IMR-90 (cell line): ENCODE results near the gene COL23A1. TPM values are rescaled to one million over a fixed set of nuclear protein-coding genes. Genes with fewer than 3 reads are reported as not detected.

ENCODE experiments used
- ATAC-seq: fragments of 200-7000 bp; cut with Tn5 transposase; 2 replicates; pipeline ENCODE4 v1.9.1; 2020; ENCODE audit warnings: low read depth, mild to moderate bottlenecking, moderate library complexity
- BruUV-seq: library from RNA; stranded (reverse); fragments of 400-500 nt; replicated peaks from 2 replicates; lab custom pipeline; 2021; lab: Mats Ljungman, UMichigan
- CTCF ChIA-PET: fragments of 300-600 bp; formaldehyde crosslinking; extraction: SDS; loops from one replicate; lab custom pipeline; 2021; ENCODE audit warnings: antibody characterized with exemption; lab: Yijun Ruan, JAX
- POLR2A ChIA-PET: fragments of 300-600 bp; sonication (Branson Sonifier 250); formaldehyde crosslinking; loops from one replicate; lab custom pipeline; 2022; ENCODE audit warnings: antibody characterized with exemption; ENCODE audit not compliant: unreplicated experiment; lab: Charles Lee
- DNase-seq: peaks from one replicate; pipeline ENCODE4 v3.0.0; 2013
- H2AFZ ChIP-seq: replicated peaks from 2 replicates; pipeline ENCODE3; 2013; ENCODE audit warnings: low read length, mild to moderate bottlenecking; ENCODE audit not compliant: poor library complexity
- H2AK5ac ChIP-seq: 2 replicates; pipeline ENCODE4 v1.6.1; 2013; ENCODE audit warnings: low read depth, low read length, inconsistent platforms
- H2AK9ac ChIP-seq: replicated peaks from 2 replicates; pipeline ENCODE3; 2013; ENCODE audit warnings: mild to moderate bottlenecking, low read depth, low read length, moderate library complexity; ENCODE audit not compliant: poor library complexity
- H2BK120ac ChIP-seq: 2 replicates; pipeline ENCODE4 v1.6.1; 2013; ENCODE audit warnings: low read depth, low read length, inconsistent platforms
- H2BK15ac ChIP-seq: 3 replicates; pipeline ENCODE4 v1.6.1; 2013; ENCODE audit warnings: low read depth, low read length, inconsistent platforms
- H2BK20ac ChIP-seq: 2 replicates; pipeline ENCODE4 v1.6.1; 2013; ENCODE audit warnings: low read depth, mild to moderate bottlenecking, inconsistent platforms, low read length, moderate library complexity
- H2BK5ac ChIP-seq: 2 replicates; pipeline ENCODE4 v1.6.1; 2013; ENCODE audit warnings: mild to moderate bottlenecking, low read depth, low read length, inconsistent platforms; ENCODE audit not compliant: poor library complexity, severe bottlenecking
- H3K14ac ChIP-seq: replicated peaks from 2 replicates; pipeline ENCODE4 v1.6.1; 2013; ENCODE audit warnings: low read depth, low read length, inconsistent platforms
- H3K18ac ChIP-seq: 2 replicates; pipeline ENCODE4 v1.6.1; 2013; ENCODE audit warnings: low read depth, low read length, control low read depth
- H3K23ac ChIP-seq: 2 replicates; pipeline ENCODE4 v1.6.1; 2013; ENCODE audit warnings: low read depth, low read length, inconsistent platforms
- H3K27ac ChIP-seq: 2 replicates; pipeline ENCODE4 v1.5.1; 2013; ENCODE audit warnings: mild to moderate bottlenecking, control low read depth, low read length; ENCODE audit not compliant: insufficient read depth
- H3K27me3 ChIP-seq: 2 replicates; pipeline ENCODE4 v1.6.1; 2013; ENCODE audit warnings: low read length; ENCODE audit not compliant: control insufficient read depth, insufficient read depth
- H3K36me3 ChIP-seq: 2 replicates; pipeline ENCODE4 v1.6.1; 2013; ENCODE audit warnings: low read length, mixed read lengths; ENCODE audit not compliant: control insufficient read depth, insufficient read depth
- H3K4ac ChIP-seq: 2 replicates; pipeline ENCODE4 v1.6.1; 2013; ENCODE audit warnings: low read depth, low read length, inconsistent platforms
- H3K4me1 ChIP-seq: 2 replicates; pipeline ENCODE4 v1.6.1; 2013; ENCODE audit warnings: low read length, mixed read lengths; ENCODE audit not compliant: control insufficient read depth, insufficient read depth
- H3K4me2 ChIP-seq: 2 replicates; pipeline ENCODE4 v1.6.1; 2013; ENCODE audit warnings: low read depth, mild to moderate bottlenecking, control low read depth, low read length, moderate library complexity
- H3K4me3 ChIP-seq: 2 replicates; pipeline ENCODE4 v1.5.1; 2013; ENCODE audit warnings: low read depth, mild to moderate bottlenecking, control low read depth, low read length, moderate library complexity; ENCODE audit not compliant: insufficient read depth
- H3K56ac ChIP-seq: 2 replicates; pipeline ENCODE4 v1.6.1; 2013; ENCODE audit warnings: low read length, inconsistent platforms; ENCODE audit not compliant: insufficient read depth; ENCODE audit errors: extremely low read depth
- H3K79me1 ChIP-seq, 2 experiments: 2 replicates each; pipeline ENCODE4 v1.6.1; 2013; ENCODE audit warnings: low read length in 2 of 2, inconsistent platforms in 1 of 2, low read depth in 1 of 2
- H3K9ac ChIP-seq: 2 replicates; pipeline ENCODE4 v1.6.1; 2013; ENCODE audit warnings: low read depth, low read length, control low read depth
- H3K9me1 ChIP-seq: 2 replicates; pipeline ENCODE4 v1.6.1; 2013; ENCODE audit warnings: low read length, inconsistent platforms; ENCODE audit not compliant: insufficient read depth
- H3K9me3 ChIP-seq: 2 replicates; pipeline ENCODE4 v1.6.1; 2013; ENCODE audit warnings: low read length; ENCODE audit not compliant: control insufficient read depth, insufficient read depth
- H4K20me1 ChIP-seq: 2 replicates; pipeline ENCODE4 v1.6.1; 2013; ENCODE audit warnings: low read length, inconsistent platforms; ENCODE audit not compliant: insufficient read depth
- H4K5ac ChIP-seq: 2 replicates; pipeline ENCODE4 v1.6.1; 2013; ENCODE audit warnings: mild to moderate bottlenecking, low read depth, low read length, control low read depth
- H4K8ac ChIP-seq, 2 experiments: 2 replicates each; pipeline ENCODE4 v1.6.1; 2013; ENCODE audit warnings: low read depth in 2 of 2, low read length in 2 of 2, control low read depth in 1 of 2, inconsistent platforms in 1 of 2
- H4K91ac ChIP-seq: 2 replicates; pipeline ENCODE4 v1.6.1; 2013; ENCODE audit warnings: low read depth, low read length, inconsistent platforms; ENCODE audit not compliant: insufficient read depth
- CEBPB ChIP-seq: IDR thresholded peaks from 2 replicates; pipeline ENCODE4 v1.6.1; 2012; ENCODE audit warnings: low read depth, low read length, improper control_type of control experiment
- CHD1 ChIP-seq: IDR thresholded peaks from 2 replicates; pipeline ENCODE4 v1.6.1; 2012; ENCODE audit warnings: low read depth, low read length, improper control_type of control experiment
- CTCF ChIP-seq: conservative IDR thresholded peaks from 2 replicates; pipeline ENCODE4 v1.5.1; 2012; ENCODE audit warnings: mild to moderate bottlenecking, low read depth, low read length, improper control_type of control experiment
- ELK1 ChIP-seq: fragments of 150-350 bp; IDR thresholded peaks from 2 replicates; pipeline ENCODE4 v1.6.1; 2016; ENCODE audit warnings: low read depth, mild to moderate bottlenecking, low read length, moderate library complexity, borderline replicate concordance
- FOS ChIP-seq: fragments of 150-350 bp; IDR thresholded peaks from 2 replicates; pipeline ENCODE4 v1.6.1; 2016; ENCODE audit warnings: low read depth, low read length
- MAFK ChIP-seq: IDR thresholded peaks from 2 replicates; pipeline ENCODE4 v1.6.1; 2012; ENCODE audit warnings: low read depth, low read length, improper control_type of control experiment
- MAZ ChIP-seq: IDR thresholded peaks from 2 replicates; pipeline ENCODE4 v1.6.1; 2012; ENCODE audit warnings: low read depth, mild to moderate bottlenecking, low read length, improper control_type of control experiment, moderate library complexity, borderline replicate concordance
- NFE2L2 ChIP-seq: fragments of 150-350 bp; IDR thresholded peaks from 2 replicates; pipeline ENCODE4 v1.6.1; 2016; ENCODE audit warnings: low read depth, mild to moderate bottlenecking, low read length
- POLR2A ChIP-seq: IDR thresholded peaks from 2 replicates; pipeline ENCODE4 v1.6.1; 2012; ENCODE audit warnings: mild to moderate bottlenecking, low read depth, low read length
- RAD21 ChIP-seq: IDR thresholded peaks from 2 replicates; pipeline ENCODE4 v1.6.1; 2012; ENCODE audit warnings: low read length, improper control_type of control experiment
- RCOR1 ChIP-seq: IDR thresholded peaks from 2 replicates; pipeline ENCODE4 v1.6.1; 2012; ENCODE audit warnings: mild to moderate bottlenecking, low read length, improper control_type of control experiment; ENCODE audit not compliant: insufficient replicate concordance
- RFX5 ChIP-seq: IDR thresholded peaks from 2 replicates; pipeline ENCODE4 v1.8.0; 2012; ENCODE audit warnings: low read depth, mild to moderate bottlenecking, low read length, moderate library complexity
- SMC3 ChIP-seq: fragments of 150-350 bp; IDR thresholded peaks from 2 replicates; pipeline ENCODE4 v1.6.1; 2016; ENCODE audit warnings: low read depth, mild to moderate bottlenecking, antibody characterized with exemption, low read length, moderate library complexity
- USF2 ChIP-seq: fragments of 150-350 bp; IDR thresholded peaks from 2 replicates; pipeline ENCODE4 v1.6.1; 2017; ENCODE audit warnings: mild to moderate bottlenecking, antibody characterized with exemption, low read length, low read depth
- WGBS, 2 experiments: methylation state at CpG; one replicate each; pipeline versions ENCODE4 v1.1.5 to v1.1.7; 2013; ENCODE audit warnings: missing lambda C conversion rate in 2 of 2; ENCODE audit not compliant: insufficient read length in 1 of 2; ENCODE audit errors: extremely low coverage in 2 of 2; 5-methylcytosine and 5-hydroxymethylcytosine counted together
- dilution Hi-C: fragments of 300-500 bp; cut with HindIII; formaldehyde crosslinking; loops from one replicate; pipeline ENCODE4 v1.14.3; 2018; ENCODE audit warnings: low sequenced_read_pairs; ENCODE audit not compliant: unreplicated experiment
- in situ Hi-C: fragments of 300-500 bp; cut with MboI; formaldehyde crosslinking; loops from 3 replicates; pipeline ENCODE4 v1.14.3; 2019; ENCODE audit warnings: low sequenced_read_pairs, inconsistent platforms, mixed read lengths
- intact Hi-C: fragments of 100-400 bp; cut with micrococcal nuclease; formaldehyde crosslinking; loops from 2 replicates; pipeline ENCODE4 v1.10.0; 2022
- polyA plus RNA-seq, 3 experiments: library from polyadenylated mRNA; depleted of rRNA; stranded (reverse); fragments of >200 nt; gene quantifications; 2 replicates each; pipeline ENCODE4 v1.2.3, GENCODE V29; 2012; ENCODE audit warnings: low replicate concordance in 1 of 3
- total RNA-seq: library from RNA; depleted of rRNA; stranded (reverse); fragments of >200 nt; gene quantifications from 2 replicates; pipeline ENCODE4 v1.2.3, GENCODE V29; 2012

Gene COL23A1
- total and polyA plus RNA-seq, 2 of the 4 experiments (the other 2 are of a cell fraction), result not detected

- in situ Hi-C loops (no loop called here), intact Hi-C loops (no loop called here), dilution Hi-C loops (no loop called here)
- H4K8ac ChIP-seq, result no peak overlapping the region
- 73% methylated on average over 3 of the region's 24 CpGs; no CpG with 5 or more reads in 1 of the 2 experiments for WGBS, 2 experiments
- no peak overlapping the region for H2BK15ac ChIP-seq
- ChIA-PET CTCF (no interaction called here), POLR2A (no interaction called here)
- no peak overlapping the region for H4K5ac ChIP-seq
- H2AFZ ChIP-seq, result no peak overlapping the region
- no peak overlapping the region for H2BK5ac ChIP-seq
- H3K9me3 ChIP-seq, result no peaks in the 10 kb centered on the region
- no peak overlapping the region for H3K56ac ChIP-seq
- peaks cover 3% of the 10 kb centered on the region; the same call in 1 of the 2 replicates for H3K27me3 ChIP-seq
- H3K4me3 ChIP-seq, result no peak overlapping the region
- no TSS peak for BruUV-seq
- no peak overlapping the region for H4K91ac ChIP-seq
- no peak overlapping the region for H3K4ac ChIP-seq
- H2AK9ac ChIP-seq, result no peak overlapping the region
- H4K20me1 ChIP-seq, result no peaks in the 10 kb centered on the region
- TF ChIP-seq SMC3 (no peak), ELK1 (no peak), CTCF (no peak), CHD1 (no peak), USF2 (no peak), RCOR1 (no peak), MAFK (no peak), MAZ (no peak), CEBPB (no peak), RAD21 (no peak), RFX5 (no peak), FOS (no peak), NFE2L2 (no peak), POLR2A (no peak)
- no peaks in the 10 kb centered on the region for H3K36me3 ChIP-seq
- peaks cover 2% of the 10 kb centered on the region; the same call in 1 of the 2 replicates for H3K4me1 ChIP-seq
- no peak overlapping the region for H2BK120ac ChIP-seq
- H3K23ac ChIP-seq, result no peak overlapping the region
- ATAC-seq, result no peak
- no peak for DNase-seq
- H3K27ac ChIP-seq, result no peak overlapping the region
- H3K9ac ChIP-seq, result no peak overlapping the region
- no peaks in the 10 kb centered on the region for H3K79me1 ChIP-seq
- H2BK20ac ChIP-seq, result no peak overlapping the region
- no peak overlapping the region for H3K4me2 ChIP-seq
- no peak overlapping the region for H3K18ac ChIP-seq
- no peak overlapping the region for H2AK5ac ChIP-seq
- no peak overlapping the region for H3K14ac ChIP-seq
- no peaks in the 10 kb centered on the region for H3K9me1 ChIP-seq
Measured at GRCh38 chr5:178247481-178248456, 342.4 kb downstream of the COL23A1 start.
